ENCODE data around the gene ZBTB34.

The ZBTB34 gene

DNA sequence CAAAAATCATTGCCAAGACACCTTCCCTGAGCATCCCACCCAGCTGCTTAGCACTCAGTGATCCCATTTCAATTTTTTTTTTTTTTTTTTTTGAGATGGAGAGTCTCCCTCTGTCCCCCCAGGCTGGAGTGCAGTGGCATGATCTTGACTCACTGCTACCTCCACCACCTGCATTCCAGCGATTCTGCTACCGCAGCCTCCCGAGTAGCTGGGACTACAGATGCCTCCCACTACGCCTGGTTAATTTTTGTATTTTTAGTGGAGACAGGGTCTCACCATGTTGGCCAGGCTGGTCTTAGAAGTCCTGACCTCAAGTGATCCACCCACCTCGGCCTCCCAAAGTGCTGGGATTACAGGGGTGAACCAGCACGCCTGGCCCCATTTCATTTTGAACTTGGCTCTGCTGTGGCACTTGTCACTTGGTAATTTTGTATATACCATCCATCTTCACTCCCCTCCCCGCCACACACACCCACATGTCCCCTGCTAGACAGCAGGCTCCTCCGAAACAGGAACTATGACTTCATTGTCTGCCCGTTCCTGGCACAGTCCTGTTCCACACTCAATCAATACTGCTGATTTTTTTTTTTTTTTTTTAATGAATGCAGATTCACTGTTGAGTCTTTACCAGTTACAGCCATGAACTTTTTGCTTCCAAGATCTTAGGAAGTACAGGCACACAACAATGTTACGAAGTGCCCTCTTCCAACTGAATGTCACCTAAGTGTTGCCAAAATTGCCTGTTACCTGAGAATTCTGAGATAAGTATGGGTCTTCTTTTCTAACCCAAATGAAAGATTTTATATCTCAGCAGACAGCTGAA is 17.3 kb upstream of the ZBTB34 start:
- peak in 38 of 58 donors; percentile 17 to 77 (median 54) for DNase-seq

DNA sequence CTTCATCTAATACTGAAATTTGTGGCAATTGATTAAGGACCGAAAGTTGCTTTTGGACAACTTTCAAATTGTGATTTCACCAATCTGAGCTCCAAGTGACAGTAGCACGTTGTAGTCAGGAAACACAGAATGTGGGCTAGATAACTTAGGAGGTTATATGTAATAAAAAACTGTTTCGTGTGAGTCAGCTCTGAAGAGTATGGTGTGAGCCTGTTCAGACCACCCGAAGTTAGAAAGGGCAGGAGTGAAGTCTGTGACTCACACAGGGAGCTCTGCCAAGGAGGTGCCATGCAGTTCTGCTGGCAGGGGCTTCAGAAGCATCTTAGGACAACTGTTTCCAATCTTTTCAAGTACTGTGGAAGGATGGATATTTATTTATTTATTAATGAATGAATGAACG is 16.4 kb upstream of the ZBTB34 start:
- DNase-seq, result peak in 7 of 58 donors; percentile 24 to 60 (median 44)

GRCh38 chr9:126847051-126847450 is 13.4 kb upstream of the ZBTB34 start:
- DNase-seq, result no peak

- DNase-seq, result no peak
These were observed 10.7 kb upstream of the ZBTB34 start for GRCh38 chr9:126849591-126850225.

GRCh38 chr9:126851286-126851880 is 9.1 kb upstream of the ZBTB34 start:
- DNase-seq, result no peak

DNA sequence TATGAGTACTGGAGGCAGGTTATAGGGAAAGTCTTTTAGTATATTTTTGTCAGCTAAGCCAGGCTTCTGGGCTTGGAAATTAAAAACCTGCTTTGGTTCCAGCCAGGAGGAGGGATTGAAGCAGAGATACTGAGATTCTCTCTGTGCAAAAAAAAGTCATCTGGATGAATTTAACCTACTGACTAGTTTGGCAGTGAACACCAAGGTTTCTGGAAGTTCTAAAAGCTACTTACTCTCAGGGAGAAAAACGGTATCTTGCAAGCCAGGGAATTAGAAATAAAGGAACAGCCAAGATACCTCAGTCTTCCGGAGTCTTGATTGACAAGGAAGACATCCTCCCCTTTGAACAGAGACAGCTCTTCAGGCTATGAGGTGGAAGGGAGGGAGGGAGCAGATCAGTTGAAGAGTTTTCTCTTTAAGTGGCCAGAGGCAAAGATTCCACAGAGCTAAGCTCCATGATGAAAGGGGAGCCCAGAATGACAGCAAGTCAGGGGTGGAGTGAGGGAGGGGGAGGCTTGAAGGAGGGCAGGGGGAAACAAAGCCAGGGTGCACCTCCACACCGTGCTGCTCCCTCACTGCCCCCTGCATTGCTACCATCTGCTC is 8.3 kb upstream of the ZBTB34 start:
- no peak for DNase-seq

- DNase-seq, result no peak
These were observed 6.8 kb upstream of the ZBTB34 start for GRCh38 chr9:126853667-126854066.

DNA sequence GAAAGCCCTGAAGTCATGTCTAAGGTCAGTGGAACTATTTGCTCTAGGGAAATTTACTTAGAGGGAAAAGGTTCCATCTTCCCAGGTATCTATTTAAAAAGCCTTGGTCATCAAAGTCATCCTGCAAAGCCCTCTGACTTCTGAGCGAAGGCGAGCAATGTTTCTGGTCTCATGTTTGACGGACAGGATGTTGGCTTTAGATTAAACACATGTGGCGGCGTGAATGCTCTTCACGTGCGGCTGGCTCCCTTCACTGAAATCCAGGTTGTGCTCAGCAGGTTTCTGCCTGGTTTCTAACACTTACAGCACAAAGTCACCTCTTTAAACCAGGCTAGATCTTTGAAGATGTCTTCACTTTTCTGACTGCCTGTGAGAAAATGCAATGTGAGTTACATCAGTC is 5.7 kb upstream of the ZBTB34 start:
- no peak for DNase-seq

- DNase-seq, result no peak
These were observed 4.0 kb upstream of the ZBTB34 start for GRCh38 chr9:126856326-126856877.

DNA sequence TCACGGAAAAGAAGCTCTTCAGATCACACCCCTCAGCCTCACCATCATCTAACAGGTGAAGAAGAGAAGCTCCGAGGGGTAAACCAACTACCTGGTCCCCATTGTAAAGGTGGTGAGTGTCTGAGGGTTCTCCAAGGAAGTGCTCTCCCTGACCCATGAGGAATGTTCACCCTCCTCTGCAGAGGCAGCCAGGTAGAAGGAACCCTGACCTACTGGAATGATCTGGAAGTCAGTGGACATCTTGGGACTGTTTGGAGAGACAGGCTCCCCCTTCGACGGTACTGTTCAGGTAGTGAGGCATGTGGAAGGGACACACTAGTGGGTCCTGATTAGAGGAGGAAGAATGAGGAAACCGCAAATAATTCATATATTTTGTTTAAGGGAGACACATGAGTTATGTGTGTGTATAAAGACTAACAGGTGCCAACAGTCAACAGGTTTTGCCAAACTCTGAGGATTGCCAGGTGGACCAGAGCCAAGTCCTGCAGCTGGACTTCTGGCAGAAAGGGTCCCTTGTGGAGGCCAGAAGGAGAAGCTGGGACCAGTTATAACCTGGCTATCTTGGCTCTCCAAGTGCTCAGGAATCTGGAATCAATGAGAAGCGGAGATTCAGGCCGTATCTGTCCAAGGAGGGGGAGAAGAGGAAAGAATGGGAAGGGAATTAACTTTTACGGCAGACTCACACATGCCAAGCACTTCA is 3.0 kb upstream of the ZBTB34 start:
- no peak for DNase-seq

- no peak for DNase-seq
These were observed 1.3 kb upstream of the ZBTB34 start for GRCh38 chr9:126859111-126859510.

DNA sequence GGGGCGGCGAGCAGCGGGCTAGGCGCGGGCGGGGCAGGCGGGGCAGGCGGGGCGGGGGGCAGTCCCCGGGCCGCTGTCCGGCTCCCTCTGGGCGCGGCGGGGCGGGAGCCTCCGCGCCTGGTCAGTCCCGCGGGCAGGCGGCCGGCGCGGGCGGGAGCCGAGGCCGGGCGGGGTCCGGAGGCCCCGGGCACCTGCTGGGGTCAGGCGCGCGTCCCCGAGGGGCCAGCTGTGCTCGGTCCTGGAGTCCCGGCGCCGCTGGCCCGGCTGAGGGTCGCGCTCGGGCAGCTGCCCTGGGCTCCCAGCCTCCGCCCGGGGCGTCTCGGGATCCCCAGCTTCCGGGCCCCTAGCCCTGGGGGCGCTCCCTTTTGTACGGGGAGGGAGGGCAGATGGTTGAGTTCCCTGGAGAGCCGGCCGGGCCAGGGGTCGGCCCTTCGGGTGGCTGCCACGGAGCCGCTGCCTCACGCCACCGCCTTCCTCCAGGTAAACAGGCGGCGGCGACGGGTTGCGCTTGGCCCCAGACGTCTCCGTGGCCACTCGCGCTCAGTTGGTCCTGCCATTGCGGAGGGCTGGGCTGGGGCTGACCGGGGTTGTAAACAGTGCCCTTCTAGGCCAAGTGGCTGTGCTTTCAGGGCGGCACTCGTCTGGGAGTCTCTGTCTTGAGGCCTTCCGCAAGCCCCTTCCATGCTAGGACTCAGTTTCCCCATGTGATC is 473 bp downstream of the ZBTB34 start:
- DNase-seq, result peak in 3 of 58 donors; percentile 20 to 67 (median 43)

GRCh38 chr9:126861707-126862103 is 1.3 kb downstream of the ZBTB34 start:
- no peak for DNase-seq

- peak in 7 of 58 donors; percentile 15 to 38 (median 22) for DNase-seq
These were observed 1.8 kb downstream of the ZBTB34 start for GRCh38 chr9:126862104-126862761.

DNA sequence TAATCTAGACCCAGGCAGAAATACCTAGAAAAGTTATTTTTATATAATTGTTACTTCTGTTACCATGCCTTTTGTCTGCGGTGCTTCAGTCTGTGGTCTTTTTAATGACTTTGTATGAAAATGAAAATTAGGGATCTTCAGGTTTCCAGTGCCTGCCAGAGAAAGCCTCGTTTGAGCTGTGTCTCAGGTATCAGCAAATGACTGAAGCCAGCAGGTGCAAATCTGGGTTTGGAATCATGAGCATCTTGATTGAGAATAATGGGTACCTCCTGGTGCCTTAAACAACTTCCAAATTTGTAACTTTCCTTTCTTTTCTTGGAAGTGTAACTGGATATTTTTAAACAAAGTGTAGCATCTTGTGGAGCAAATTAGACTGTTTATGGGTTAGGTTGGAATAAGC is 4.3 kb downstream of the ZBTB34 start:
- DNase-seq, result no peak

- DNase-seq, result no peak
These were observed 8.9 kb downstream of the ZBTB34 start for GRCh38 chr9:126869368-126869767.

- no peak for DNase-seq
These were observed 12.1 kb downstream of the ZBTB34 start for GRCh38 chr9:126872516-126872915.

DNA sequence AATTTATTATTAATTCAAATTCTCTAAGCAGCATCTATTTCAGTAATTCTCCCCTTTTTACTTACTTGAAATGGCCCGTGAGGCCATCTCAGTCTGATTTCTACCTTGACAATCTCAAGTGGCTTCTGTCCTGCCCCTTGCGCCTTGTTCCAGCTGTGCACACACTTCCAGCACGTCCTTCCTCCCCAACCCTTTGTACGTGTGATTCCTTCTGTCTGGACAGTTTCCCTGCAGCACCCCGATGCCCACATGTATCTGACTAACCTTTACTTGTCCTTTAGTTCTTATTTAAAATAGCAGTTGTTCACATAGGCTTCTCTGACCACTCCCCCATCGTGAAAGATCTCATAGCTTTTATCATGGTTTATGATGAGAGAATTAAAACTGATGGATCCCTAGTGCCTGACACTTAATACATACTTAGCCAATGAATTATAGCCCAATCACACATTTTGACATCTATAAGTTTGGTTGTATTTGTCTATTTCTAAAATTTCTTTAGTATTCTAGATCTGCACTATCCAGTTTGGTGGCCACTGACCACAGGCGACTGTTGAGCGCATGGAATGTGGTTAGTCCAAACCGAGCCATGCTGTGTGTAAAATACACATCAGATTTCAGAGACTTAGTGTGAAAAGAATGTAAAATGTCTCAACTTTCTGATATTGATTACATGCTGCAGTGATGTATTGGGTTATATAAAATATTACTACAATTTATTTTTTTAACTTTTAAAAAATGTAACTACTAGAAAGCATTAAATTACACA is 14.3 kb downstream of the ZBTB34 start:
- DNase-seq, result no peak
